IMR-90 (cell line): ENCODE results near the gene CLDN11. TPM values are rescaled to one million over a fixed set of nuclear protein-coding genes. Genes with fewer than 3 reads are reported as not detected.

Experiments used
- ATAC-seq: fragments of 200-7000 bp; cut with Tn5 transposase; 2 replicates; pipeline ENCODE4 v1.9.1; 2020; ENCODE audit warnings: low read depth, mild to moderate bottlenecking, moderate library complexity
- BruUV-seq: library from RNA; stranded (reverse); fragments of 400-500 nt; replicated peaks from 2 replicates; lab custom pipeline; 2021; lab: Mats Ljungman, UMichigan
- CTCF ChIA-PET: fragments of 300-600 bp; formaldehyde crosslinking; extraction: SDS; loops from one replicate; lab custom pipeline; 2021; ENCODE audit warnings: antibody characterized with exemption; lab: Yijun Ruan, JAX
- POLR2A ChIA-PET: fragments of 300-600 bp; sonication (Branson Sonifier 250); formaldehyde crosslinking; loops from one replicate; lab custom pipeline; 2022; ENCODE audit warnings: antibody characterized with exemption; ENCODE audit not compliant: unreplicated experiment; lab: Charles Lee
- DNase-seq: peaks from one replicate; pipeline ENCODE4 v3.0.0; 2013
- H2AFZ ChIP-seq: replicated peaks from 2 replicates; pipeline ENCODE3; 2013; ENCODE audit warnings: low read length, mild to moderate bottlenecking; ENCODE audit not compliant: poor library complexity
- H2AK5ac ChIP-seq: 2 replicates; pipeline ENCODE4 v1.6.1; 2013; ENCODE audit warnings: low read depth, low read length, inconsistent platforms
- H2AK9ac ChIP-seq: replicated peaks from 2 replicates; pipeline ENCODE3; 2013; ENCODE audit warnings: mild to moderate bottlenecking, low read depth, low read length, moderate library complexity; ENCODE audit not compliant: poor library complexity
- H2BK120ac ChIP-seq: 2 replicates; pipeline ENCODE4 v1.6.1; 2013; ENCODE audit warnings: low read depth, low read length, inconsistent platforms
- H2BK15ac ChIP-seq: 3 replicates; pipeline ENCODE4 v1.6.1; 2013; ENCODE audit warnings: low read depth, low read length, inconsistent platforms
- H2BK20ac ChIP-seq: 2 replicates; pipeline ENCODE4 v1.6.1; 2013; ENCODE audit warnings: low read depth, mild to moderate bottlenecking, inconsistent platforms, low read length, moderate library complexity
- H2BK5ac ChIP-seq: 2 replicates; pipeline ENCODE4 v1.6.1; 2013; ENCODE audit warnings: mild to moderate bottlenecking, low read depth, low read length, inconsistent platforms; ENCODE audit not compliant: poor library complexity, severe bottlenecking
- H3K14ac ChIP-seq: replicated peaks from 2 replicates; pipeline ENCODE4 v1.6.1; 2013; ENCODE audit warnings: low read depth, low read length, inconsistent platforms
- H3K18ac ChIP-seq: 2 replicates; pipeline ENCODE4 v1.6.1; 2013; ENCODE audit warnings: low read depth, low read length, control low read depth
- H3K23ac ChIP-seq: 2 replicates; pipeline ENCODE4 v1.6.1; 2013; ENCODE audit warnings: low read depth, low read length, inconsistent platforms
- H3K27ac ChIP-seq: 2 replicates; pipeline ENCODE4 v1.5.1; 2013; ENCODE audit warnings: mild to moderate bottlenecking, control low read depth, low read length; ENCODE audit not compliant: insufficient read depth
- H3K27me3 ChIP-seq: 2 replicates; pipeline ENCODE4 v1.6.1; 2013; ENCODE audit warnings: low read length; ENCODE audit not compliant: control insufficient read depth, insufficient read depth
- H3K36me3 ChIP-seq: 2 replicates; pipeline ENCODE4 v1.6.1; 2013; ENCODE audit warnings: low read length, mixed read lengths; ENCODE audit not compliant: control insufficient read depth, insufficient read depth
- H3K4ac ChIP-seq: 2 replicates; pipeline ENCODE4 v1.6.1; 2013; ENCODE audit warnings: low read depth, low read length, inconsistent platforms
- H3K4me1 ChIP-seq: 2 replicates; pipeline ENCODE4 v1.6.1; 2013; ENCODE audit warnings: low read length, mixed read lengths; ENCODE audit not compliant: control insufficient read depth, insufficient read depth
- H3K4me2 ChIP-seq: 2 replicates; pipeline ENCODE4 v1.6.1; 2013; ENCODE audit warnings: low read depth, mild to moderate bottlenecking, control low read depth, low read length, moderate library complexity
- H3K4me3 ChIP-seq: 2 replicates; pipeline ENCODE4 v1.5.1; 2013; ENCODE audit warnings: low read depth, mild to moderate bottlenecking, control low read depth, low read length, moderate library complexity; ENCODE audit not compliant: insufficient read depth
- H3K56ac ChIP-seq: 2 replicates; pipeline ENCODE4 v1.6.1; 2013; ENCODE audit warnings: low read length, inconsistent platforms; ENCODE audit not compliant: insufficient read depth; ENCODE audit errors: extremely low read depth
- H3K79me1 ChIP-seq, 2 experiments: 2 replicates each; pipeline ENCODE4 v1.6.1; 2013; ENCODE audit warnings: low read length in 2 of 2, inconsistent platforms in 1 of 2, low read depth in 1 of 2
- H3K9ac ChIP-seq: 2 replicates; pipeline ENCODE4 v1.6.1; 2013; ENCODE audit warnings: low read depth, low read length, control low read depth
- H3K9me1 ChIP-seq: 2 replicates; pipeline ENCODE4 v1.6.1; 2013; ENCODE audit warnings: low read length, inconsistent platforms; ENCODE audit not compliant: insufficient read depth
- H3K9me3 ChIP-seq: 2 replicates; pipeline ENCODE4 v1.6.1; 2013; ENCODE audit warnings: low read length; ENCODE audit not compliant: control insufficient read depth, insufficient read depth
- H4K20me1 ChIP-seq: 2 replicates; pipeline ENCODE4 v1.6.1; 2013; ENCODE audit warnings: low read length, inconsistent platforms; ENCODE audit not compliant: insufficient read depth
- H4K5ac ChIP-seq: 2 replicates; pipeline ENCODE4 v1.6.1; 2013; ENCODE audit warnings: mild to moderate bottlenecking, low read depth, low read length, control low read depth
- H4K8ac ChIP-seq, 2 experiments: 2 replicates each; pipeline ENCODE4 v1.6.1; 2013; ENCODE audit warnings: low read depth in 2 of 2, low read length in 2 of 2, control low read depth in 1 of 2, inconsistent platforms in 1 of 2
- H4K91ac ChIP-seq: 2 replicates; pipeline ENCODE4 v1.6.1; 2013; ENCODE audit warnings: low read depth, low read length, inconsistent platforms; ENCODE audit not compliant: insufficient read depth
- MAFK ChIP-seq: IDR thresholded peaks from 2 replicates; pipeline ENCODE4 v1.6.1; 2012; ENCODE audit warnings: low read depth, low read length, improper control_type of control experiment
- MAZ ChIP-seq: IDR thresholded peaks from 2 replicates; pipeline ENCODE4 v1.6.1; 2012; ENCODE audit warnings: low read depth, mild to moderate bottlenecking, low read length, improper control_type of control experiment, moderate library complexity, borderline replicate concordance
- WGBS, 2 experiments: methylation state at CpG; one replicate each; pipeline versions ENCODE4 v1.1.5 to v1.1.7; 2013; ENCODE audit warnings: missing lambda C conversion rate in 2 of 2; ENCODE audit not compliant: insufficient read length in 1 of 2; ENCODE audit errors: extremely low coverage in 2 of 2; 5-methylcytosine and 5-hydroxymethylcytosine counted together
- dilution Hi-C: fragments of 300-500 bp; cut with HindIII; formaldehyde crosslinking; loops from one replicate; pipeline ENCODE4 v1.14.3; 2018; ENCODE audit warnings: low sequenced_read_pairs; ENCODE audit not compliant: unreplicated experiment
- in situ Hi-C: fragments of 300-500 bp; cut with MboI; formaldehyde crosslinking; loops from 3 replicates; pipeline ENCODE4 v1.14.3; 2019; ENCODE audit warnings: low sequenced_read_pairs, inconsistent platforms, mixed read lengths
- intact Hi-C: fragments of 100-400 bp; cut with micrococcal nuclease; formaldehyde crosslinking; loops from 2 replicates; pipeline ENCODE4 v1.10.0; 2022
- polyA plus RNA-seq, 3 experiments: library from polyadenylated mRNA; depleted of rRNA; stranded (reverse); fragments of >200 nt; gene quantifications; 2 replicates each; pipeline ENCODE4 v1.2.3, GENCODE V29; 2012; ENCODE audit warnings: low replicate concordance in 1 of 3
- total RNA-seq: library from RNA; depleted of rRNA; stranded (reverse); fragments of >200 nt; gene quantifications from 2 replicates; pipeline ENCODE4 v1.2.3, GENCODE V29; 2012
- TF ChIP-seq, protein P1 (sequence below): fragments of 150-350 bp; IDR thresholded peaks from 2 replicates; pipeline ENCODE4 v1.6.1; 2017; ENCODE audit warnings: mild to moderate bottlenecking, antibody characterized with exemption, low read length, low read depth

Gene CLDN11
- total and polyA plus RNA-seq, 2 of the 4 experiments (the other 2 are of a cell fraction) = 245 to 318 TPM

DNA sequence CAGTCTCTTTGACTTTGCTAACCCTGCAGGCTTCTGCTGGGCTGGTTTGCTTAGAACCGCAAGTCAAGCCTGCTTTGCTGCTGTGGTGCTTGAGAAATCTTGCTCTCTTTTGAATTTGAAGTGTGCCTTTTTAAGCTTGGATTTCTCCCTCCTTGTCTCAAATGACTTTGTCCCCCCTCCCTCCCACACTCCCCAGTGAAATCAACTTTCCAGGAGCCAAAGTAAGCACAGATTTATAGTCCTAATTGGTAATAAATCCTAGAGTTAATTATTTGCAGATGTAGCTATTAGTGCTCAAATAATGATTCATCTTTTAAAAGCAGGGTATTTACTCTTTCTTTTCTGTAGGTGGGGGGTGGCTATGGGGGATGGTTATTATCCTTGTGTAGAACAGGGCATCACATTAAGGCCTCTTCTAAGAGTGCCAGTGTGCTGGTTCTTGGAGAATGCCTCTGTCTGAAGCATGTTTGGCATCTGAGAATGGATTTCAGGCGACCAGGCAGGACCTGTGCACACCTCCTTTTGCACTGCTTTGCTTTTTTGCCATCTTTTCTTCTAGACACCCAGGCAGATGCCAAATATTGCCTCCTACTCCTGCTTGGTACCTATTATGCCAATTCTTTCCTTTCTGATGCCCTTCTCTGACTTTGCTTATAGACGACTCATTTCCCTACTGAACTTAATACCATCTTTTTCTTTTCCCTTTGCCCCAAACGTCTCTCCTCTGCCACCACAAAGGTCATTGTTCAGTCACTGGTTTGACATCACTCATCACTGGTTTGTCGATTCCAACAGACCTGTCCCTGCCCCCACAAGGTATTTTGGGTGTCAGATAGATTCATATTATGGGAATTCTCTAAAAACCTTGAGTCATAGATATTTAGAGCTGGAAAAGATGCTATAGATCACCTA lies 50.7 kb downstream of the CLDN11 start:
- H3K9me3 ChIP-seq = no peaks in the 10 kb centered on the region
- H3K27ac ChIP-seq = peak overlapping the region; percentile 83; the same call in 1 of the 2 replicates
- TF ChIP-seq MAZ (peak; percentile 39; the same call in 1 of the 2 replicates), MAFK (no peak)
- TF ChIP-seq, protein P1, sequence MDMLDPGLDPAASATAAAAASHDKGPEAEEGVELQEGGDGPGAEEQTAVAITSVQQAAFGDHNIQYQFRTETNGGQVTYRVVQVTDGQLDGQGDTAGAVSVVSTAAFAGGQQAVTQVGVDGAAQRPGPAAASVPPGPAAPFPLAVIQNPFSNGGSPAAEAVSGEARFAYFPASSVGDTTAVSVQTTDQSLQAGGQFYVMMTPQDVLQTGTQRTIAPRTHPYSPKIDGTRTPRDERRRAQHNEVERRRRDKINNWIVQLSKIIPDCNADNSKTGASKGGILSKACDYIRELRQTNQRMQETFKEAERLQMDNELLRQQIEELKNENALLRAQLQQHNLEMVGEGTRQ = no peak
- peaks cover 13% of the 10 kb centered on the region for H3K9me1 ChIP-seq
- peak overlapping the region; percentile 19 to 57; a peak in 3 of 4 replicates for H4K8ac ChIP-seq
- DNase-seq (peak; percentile 83), ATAC-seq (peak; percentile 47)
- dilution Hi-C loops = no loop called here
- peak overlapping the region; percentile 70 for H3K4ac ChIP-seq
- H2AK9ac ChIP-seq = peak overlapping the region; percentile 20
- H4K91ac ChIP-seq = peak overlapping the region; percentile 31; the same call in 1 of the 2 replicates
- peak overlapping the region; percentile 49 for H2AFZ ChIP-seq
- CTCF ChIA-PET = interaction anchor here (0.6 kb wide), 1 partner anchor 334 kb away, joined by 3 read pairs; no protein-coding TSS in a partner anchor
- H3K14ac ChIP-seq = peak overlapping the region; percentile 69
- H3K4me3 ChIP-seq = no peak overlapping the region
- no peak overlapping the region for H2BK5ac ChIP-seq
- 100% methylated on average over 1 of the region's 5 CpGs; no CpG with 5 or more reads in 1 of the 2 experiments for WGBS, 2 experiments
- in situ Hi-C loops = no loop called here
- no TSS peak for BruUV-seq
- H2AK5ac ChIP-seq = peak overlapping the region; percentile 46; the same call in 1 of the 2 replicates
- peak overlapping the region; percentile 49; the same call in 1 of the 3 replicates for H2BK15ac ChIP-seq
- no peak overlapping the region; the same call in 1 of the 2 replicates for H3K9ac ChIP-seq
- POLR2A ChIA-PET = interaction anchor here (0.6 kb wide), 1 partner anchor 154 kb away, joined by 7 read pairs; no protein-coding TSS in a partner anchor
- H4K20me1 ChIP-seq = peaks cover 4% of the 10 kb centered on the region; the same call in 1 of the 2 replicates
- H4K5ac ChIP-seq = peak overlapping the region; percentile 53; the same call in 1 of the 2 replicates
- peak overlapping the region; percentile 31 for H2BK20ac ChIP-seq
- H3K23ac ChIP-seq = peak overlapping the region; percentile 14
- intact Hi-C loops = loop anchor here (1.0 kb wide), 1 partner anchor 220 kb away; no protein-coding TSS in a partner anchor
- H3K18ac ChIP-seq = peak overlapping the region; percentile 49; the same call in 1 of the 2 replicates
- peak overlapping the region; percentile 86 for H2BK120ac ChIP-seq
- no peaks in the 10 kb centered on the region for H3K36me3 ChIP-seq
- peak overlapping the region; percentile 11; the same call in 1 of the 2 replicates for H3K4me2 ChIP-seq
- peak overlapping the region; percentile 30; the same call in 1 of the 2 replicates for H3K56ac ChIP-seq
- H3K4me1 ChIP-seq = peaks cover 33% of the 10 kb centered on the region
- H3K27me3 ChIP-seq = no peaks in the 10 kb centered on the region
- H3K79me1 ChIP-seq = peaks cover 0 to 2% of the 10 kb centered on the region in 2 experiments; a peak in 1 of 4 replicates
